ENCODE measurements around the gene TNRC6C.

The TNRC6C gene

GRCh38 chr17:78135858-78136500 lies 177.5 kb downstream of the TNRC6C start (continued):
- no peak for TF ChIP-seq ZFP3 (CRISPR knock-in tag; IDR thresholded peaks at IDR 0.05)
- TF ChIP-seq ZNF565 (CRISPR knock-in tag; conservative IDR thresholded peaks at IDR 0.05; ENCODE audit: low read depth) = no peak
- no peak for TF ChIP-seq ZC3H10 (CRISPR knock-in tag; IDR thresholded peaks at IDR 0.05)
- no peak for TF ChIP-seq TSHZ2 (CRISPR knock-in tag; IDR thresholded peaks at IDR 0.05)

GRCh38 chr17:78137392-78138203 lies 179.1 kb downstream of the TNRC6C start:
- no peak for TF ChIP-seq RARB (CRISPR knock-in tag; IDR thresholded peaks at IDR 0.05)
- TF ChIP-seq TSHZ2 (CRISPR knock-in tag; IDR thresholded peaks at IDR 0.05) = no peak
- TF ChIP-seq OSR1 (CRISPR knock-in tag; IDR thresholded peaks at IDR 0.05) = no peak
- no peak for TF ChIP-seq ZNF565 (CRISPR knock-in tag; conservative IDR thresholded peaks at IDR 0.05; ENCODE audit: low read depth)
- no peak for TF ChIP-seq CSDC2 (CRISPR knock-in tag; IDR thresholded peaks at IDR 0.05)
- no peak for TF ChIP-seq PATZ1 (CRISPR knock-in tag; IDR thresholded peaks at IDR 0.05; ENCODE audit: borderline replicate concordance)
- TF ChIP-seq PPARA (CRISPR knock-in tag; IDR thresholded peaks at IDR 0.05; ENCODE audit: borderline replicate concordance) = no peak
- no peak for TF ChIP-seq POU6F1 (CRISPR knock-in tag; IDR thresholded peaks at IDR 0.05; ENCODE audit: borderline replicate concordance, low read depth)
- no peak for TF ChIP-seq ISL1 (CRISPR knock-in tag; IDR thresholded peaks at IDR 0.05)
- TF ChIP-seq ZNF8 (CRISPR knock-in tag; IDR thresholded peaks at IDR 0.05) = no peak
- TF ChIP-seq GLIS3 (CRISPR knock-in tag; IDR thresholded peaks at IDR 0.05) = no peak
- no peak for TF ChIP-seq ZFP30 (CRISPR knock-in tag; IDR thresholded peaks at IDR 0.05)
- TF ChIP-seq BACH2 (CRISPR knock-in tag; IDR thresholded peaks at IDR 0.05; ENCODE audit: borderline replicate concordance) = no peak
- TF ChIP-seq CSRNP3 (CRISPR knock-in tag; IDR thresholded peaks at IDR 0.05) = no peak
- TF ChIP-seq ZFP3 (CRISPR knock-in tag; IDR thresholded peaks at IDR 0.05) = no peak
- TF ChIP-seq TCF4 (CRISPR knock-in tag; IDR thresholded peaks at IDR 0.05; ENCODE audit: borderline replicate concordance) = no peak
- no peak for TF ChIP-seq SNAI2 (CRISPR knock-in tag; IDR thresholded peaks at IDR 0.05)
- ATAC-seq = no peak

All from SK-N-SH treated with all-trans-retinoic acid at 6 μM for 48 hours (cell line).